ENCODE results near the gene SLC7A14.
"Not testable (repeated sequence)": the region's sequence is repeated elsewhere in the genome, so short reads cannot be mapped to it uniquely, and the experiment has no call there.

The SLC7A14 gene

DNA sequence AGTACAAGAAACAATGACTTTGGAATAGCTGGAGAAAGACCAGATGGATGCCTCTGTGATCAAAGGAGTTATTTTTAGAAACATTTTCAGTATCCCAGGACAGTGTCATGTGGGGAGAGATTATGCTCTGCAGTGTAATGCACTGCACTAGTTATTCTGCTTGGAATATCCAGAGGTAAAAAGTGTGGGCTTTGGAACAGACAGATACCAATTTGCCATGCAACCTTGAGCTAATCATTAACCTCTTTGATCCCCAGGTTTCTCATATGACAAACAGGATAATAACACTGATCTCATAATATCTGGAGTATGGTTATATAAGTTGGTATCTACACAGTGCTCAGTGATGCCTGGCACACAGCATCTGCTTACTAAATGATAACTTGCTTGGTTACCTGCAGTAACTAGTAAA is 12.2 kb upstream of the SLC7A14 start:
- no peak for DNase-seq
- intact Hi-C loops (cut with DNase I) = no loop called here

DNA sequence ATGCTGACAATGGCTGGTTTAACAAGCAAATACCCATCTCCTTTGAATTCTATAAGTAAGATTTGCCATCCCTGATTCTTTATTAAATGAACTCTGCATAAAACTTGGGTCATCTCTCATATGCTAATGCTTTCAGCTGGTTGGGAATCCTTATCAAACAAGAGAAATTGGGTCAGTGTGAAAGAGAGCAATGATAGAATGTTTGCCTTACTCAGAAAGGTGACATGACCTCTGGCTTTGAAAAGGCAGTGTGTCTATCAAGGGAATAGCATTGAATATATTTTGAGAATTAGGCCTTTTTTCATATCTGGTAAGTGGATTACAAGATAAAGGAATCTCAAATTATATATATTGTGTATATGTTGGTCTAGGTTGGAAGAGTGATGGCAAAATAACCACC is 8.7 kb upstream of the SLC7A14 start:
- no peak for DNase-seq
- intact Hi-C loops (cut with DNase I) = no loop called here

DNA sequence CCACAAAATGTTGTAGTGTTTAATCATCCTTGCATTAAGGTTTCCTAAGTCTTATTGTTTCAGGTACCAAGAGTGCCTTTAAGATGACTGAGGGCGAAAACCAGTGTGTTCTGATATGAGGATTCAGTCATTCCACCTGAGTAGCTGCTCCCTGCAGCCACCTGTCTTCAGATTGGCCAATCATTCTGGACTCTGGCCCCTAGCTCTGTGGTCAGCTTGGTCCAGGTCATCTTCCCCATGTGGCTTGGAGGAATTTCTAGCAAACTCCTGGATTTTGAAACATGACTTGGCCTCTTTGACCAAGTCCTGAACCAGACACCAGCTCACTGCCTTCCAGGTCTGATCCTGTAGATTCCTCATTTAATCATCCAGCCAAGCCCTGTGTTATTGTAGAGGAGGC is 7.8 kb upstream of the SLC7A14 start:
- intact Hi-C loops (cut with DNase I) = no loop called here
- no peak for DNase-seq

DNA sequence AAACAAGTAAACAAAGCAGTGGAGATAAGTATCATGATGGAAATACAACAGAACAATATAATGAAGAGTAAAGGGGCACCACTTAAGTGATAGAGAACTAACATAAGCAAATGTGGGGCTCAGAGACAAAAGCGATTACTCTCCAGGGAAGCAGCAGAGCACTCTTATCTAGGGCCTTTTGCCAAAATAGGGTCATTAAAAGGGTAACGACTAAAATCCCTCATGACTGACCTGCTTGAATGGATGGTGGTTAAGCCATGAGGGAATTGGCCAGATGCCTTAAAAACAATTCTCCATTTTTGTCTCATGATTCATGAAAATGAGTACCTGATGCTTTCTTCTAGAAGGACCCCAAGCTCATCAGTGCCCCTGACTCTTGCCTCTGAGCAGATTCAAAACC is 3.2 kb upstream of the SLC7A14 start:
- no peak for DNase-seq
- intact Hi-C loops (cut with DNase I) = loop anchor here (10.0 kb wide), 1 partner anchor 226 kb away; no protein-coding TSS in a partner anchor

DNA sequence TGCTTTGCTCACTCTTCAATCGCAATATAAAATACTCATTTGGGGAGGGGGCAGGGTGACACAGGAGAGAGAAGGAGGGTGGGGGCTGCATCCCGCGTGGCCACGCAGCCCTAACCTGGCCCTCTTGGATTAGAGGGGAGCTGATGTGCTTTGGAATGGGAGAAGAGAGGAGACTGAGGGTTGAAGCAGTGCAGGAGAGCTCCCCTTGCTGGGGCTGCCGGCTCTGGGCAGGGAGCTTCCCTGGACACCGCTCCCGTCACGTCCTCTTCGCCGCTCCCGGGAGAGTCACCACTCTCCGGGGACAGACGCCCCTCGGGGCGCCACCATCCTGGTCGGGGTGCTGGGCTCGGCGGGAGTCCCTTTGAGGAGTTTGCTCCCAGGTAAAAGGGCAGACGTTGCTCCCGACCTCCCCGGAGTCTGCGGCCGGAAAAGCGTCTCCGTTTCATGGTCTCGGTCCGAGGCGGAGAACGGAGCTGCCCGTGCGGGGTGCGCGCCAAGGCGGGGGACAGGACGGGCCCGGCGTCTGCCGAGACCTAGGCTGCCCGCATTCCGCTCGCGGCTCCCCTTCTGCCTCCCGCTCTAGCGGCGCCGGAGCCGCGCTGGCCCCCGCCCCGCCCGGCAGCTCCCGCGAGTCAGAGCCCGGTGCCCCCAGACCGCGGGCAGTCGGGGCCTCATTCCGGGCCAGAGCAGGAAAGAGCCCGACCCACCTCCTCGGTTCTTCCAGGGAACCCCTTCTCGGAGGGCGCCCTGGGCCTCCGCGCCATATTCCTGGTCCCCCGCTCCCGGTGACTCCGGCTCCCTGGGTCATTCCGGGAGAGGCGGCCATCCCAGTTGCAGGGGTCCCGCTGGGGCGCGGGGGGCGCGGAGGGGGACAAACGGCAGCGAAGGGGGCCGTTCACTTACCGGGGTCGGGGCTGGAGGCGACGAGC is 603 bp downstream of the SLC7A14 start:
- peak in 9 of 10 donors; percentile 16 to 91 (median 31) for DNase-seq
- intact Hi-C loops (cut with DNase I) = loop anchor here (10.0 kb wide), 1 partner anchor 230 kb away; no protein-coding TSS in a partner anchor

DNA sequence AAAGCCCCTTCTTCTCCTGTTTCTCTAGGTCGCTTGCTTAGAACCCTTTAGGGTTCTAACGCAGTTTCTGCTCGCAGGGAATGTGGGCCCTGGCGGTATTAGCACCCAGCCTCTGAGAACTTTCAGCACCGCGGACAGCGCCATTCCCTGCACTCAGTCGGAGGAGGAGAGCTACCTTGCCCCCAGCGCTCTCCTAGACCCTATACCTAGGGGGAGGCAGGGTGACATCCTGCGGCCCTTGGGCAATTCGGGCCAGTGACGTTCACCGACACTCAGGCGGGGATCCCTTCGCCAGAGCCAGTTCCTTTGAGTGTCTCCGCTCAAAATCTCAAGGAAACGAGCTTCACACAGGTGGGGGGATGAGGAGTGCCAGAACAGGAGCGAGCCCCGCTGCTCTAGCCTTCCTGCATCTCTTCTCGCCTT is 1.3 kb downstream of the SLC7A14 start:
- DNase-seq = peak; percentile 36 to 94 (median 72)
- intact Hi-C loops (cut with DNase I) = loop anchor here (10.0 kb wide), 1 partner anchor 230 kb away; no protein-coding TSS in a partner anchor

DNA sequence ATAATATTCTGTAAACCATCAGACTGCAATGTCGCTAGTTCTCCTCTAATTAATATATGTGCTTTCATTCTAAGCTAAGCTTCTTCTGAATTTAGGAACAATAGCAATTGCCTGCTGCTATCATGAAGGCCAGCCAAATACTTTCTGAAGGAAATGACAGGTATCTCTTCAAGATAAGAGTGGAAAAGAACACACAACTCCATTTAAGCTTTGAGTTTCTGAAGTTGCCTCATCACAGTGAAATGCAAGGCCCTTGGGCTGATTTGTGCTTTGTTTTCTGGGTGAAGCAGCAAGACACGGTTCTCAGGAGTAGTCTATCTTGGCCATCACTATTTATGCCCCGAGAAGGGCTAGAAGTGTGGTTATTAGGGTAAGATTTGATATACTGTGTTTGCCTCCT is 6.2 kb downstream of the SLC7A14 start:
- intact Hi-C loops (cut with DNase I) = loop anchor here (10.0 kb wide), 1 partner anchor 235 kb away; no protein-coding TSS in a partner anchor
- no peak for DNase-seq

DNA sequence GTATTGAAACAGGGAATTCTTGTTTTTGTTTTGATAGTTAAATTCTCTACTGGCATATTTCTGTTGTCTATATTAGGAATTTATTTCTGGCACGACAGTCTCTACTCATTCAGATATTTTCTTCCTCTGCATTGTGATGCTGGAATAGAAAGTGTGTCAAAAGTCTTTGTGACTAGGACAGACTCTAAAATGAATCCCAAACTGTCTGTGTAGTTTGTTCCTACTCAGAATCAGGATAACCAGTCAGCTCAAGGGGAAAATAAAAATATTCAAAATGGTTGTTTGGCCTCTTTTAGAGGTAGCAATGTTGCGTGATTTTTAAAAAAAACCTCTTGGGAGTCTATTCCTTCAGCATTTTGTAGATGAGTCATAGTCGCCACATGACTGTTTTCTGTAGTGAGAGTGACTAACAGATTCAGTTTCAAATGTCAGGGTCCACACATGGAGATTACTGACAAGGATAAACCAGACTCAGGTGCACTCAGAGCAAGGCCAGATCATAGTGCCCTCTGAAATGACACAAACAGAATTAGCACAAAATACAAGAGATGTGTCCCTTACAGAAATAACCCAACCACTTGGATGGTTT is 13.1 kb downstream of the SLC7A14 start:
- intact Hi-C loops (cut with DNase I) = no loop called here

DNA sequence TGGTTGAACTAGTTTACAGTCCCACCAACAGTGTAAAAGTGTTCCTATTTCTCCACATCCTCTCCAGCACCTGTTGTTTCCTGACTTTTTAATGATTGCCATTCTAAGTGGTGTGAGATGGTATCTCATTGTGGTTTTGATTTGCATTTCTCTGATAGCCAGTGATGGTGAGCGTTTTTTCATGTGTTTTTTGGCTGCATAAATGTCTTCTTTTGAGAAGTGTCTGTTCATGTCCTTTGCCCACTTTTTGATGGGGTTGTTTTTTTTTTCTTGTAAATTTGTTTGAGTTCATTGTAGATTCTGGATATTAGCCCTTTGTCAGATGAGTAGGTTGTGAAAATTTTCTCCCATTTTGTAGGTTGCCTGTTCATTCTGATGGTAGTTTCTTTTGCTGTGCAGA is 18.3 kb downstream of the SLC7A14 start:
- intact Hi-C loops (cut with DNase I); DNase-seq: not testable (repeated sequence)

More for the DNA sequence above, 13.1 kb downstream of the SLC7A14 start:
- DNase-seq = no peak

DNA sequence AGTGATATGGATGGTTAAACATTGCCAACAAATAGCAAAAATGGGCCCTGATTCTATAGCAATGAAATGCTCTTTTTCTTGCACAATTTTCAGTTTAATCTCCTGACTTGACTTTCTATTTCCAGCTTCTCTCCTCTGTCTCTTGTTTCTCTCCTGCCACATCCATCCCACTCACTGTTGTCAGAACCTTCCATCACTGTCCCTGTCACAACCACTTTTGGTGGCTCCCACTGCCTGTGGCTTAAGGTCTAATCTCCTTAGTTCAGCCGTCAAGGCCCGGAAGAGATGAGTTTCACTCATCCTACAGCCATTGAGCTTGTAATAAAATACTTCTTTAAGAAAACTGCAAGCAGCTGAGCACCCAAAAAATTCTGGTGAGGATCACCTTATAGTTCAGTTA is 19.5 kb downstream of the SLC7A14 start:
- intact Hi-C loops (cut with DNase I) = no loop called here
- DNase-seq = no peak

DNA sequence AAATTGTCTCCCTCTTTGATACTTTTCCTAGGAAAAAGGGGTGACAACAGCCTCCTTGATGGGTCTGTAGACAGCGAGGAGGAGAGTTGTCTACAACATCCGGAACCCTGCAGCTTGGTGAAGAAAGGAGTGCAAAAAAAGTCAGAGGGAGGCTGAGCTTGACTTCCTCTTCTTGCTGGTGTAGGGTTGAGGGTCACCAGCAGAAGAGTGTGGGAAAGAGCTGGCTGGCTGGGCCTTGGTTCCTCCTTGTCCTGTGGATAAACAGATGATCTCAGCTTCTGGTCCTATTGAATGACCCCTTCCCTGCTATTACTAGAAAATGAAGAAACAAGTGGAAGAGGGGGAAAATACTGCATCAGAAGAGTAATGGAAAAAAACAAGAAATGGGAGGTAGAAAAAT is 20.4 kb downstream of the SLC7A14 start:
- intact Hi-C loops (cut with DNase I) = no loop called here

DNA sequence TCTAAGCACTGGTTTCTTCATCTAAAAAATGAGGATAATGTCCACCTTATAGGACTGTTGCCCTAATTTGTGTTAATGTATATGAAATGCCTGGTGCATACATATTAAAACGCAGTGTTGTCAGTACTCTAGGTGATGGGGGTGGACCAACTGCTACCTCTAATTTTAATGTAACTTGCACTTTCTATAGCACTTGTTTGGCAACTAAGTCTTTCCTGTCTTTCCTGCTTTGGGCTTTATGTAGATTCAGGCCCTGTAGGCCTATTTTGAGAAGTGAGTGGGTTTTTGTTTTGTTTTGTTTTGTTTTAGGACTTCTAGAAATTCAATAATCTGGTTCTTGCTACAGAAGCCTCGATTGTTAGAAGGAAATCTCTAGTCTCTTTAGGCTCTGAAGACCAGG is 21.2 kb downstream of the SLC7A14 start:
- intact Hi-C loops (cut with DNase I) = no loop called here
- DNase-seq = no peak

More for the DNA sequence above, 20.4 kb downstream of the SLC7A14 start:
- DNase-seq = no peak

DNA sequence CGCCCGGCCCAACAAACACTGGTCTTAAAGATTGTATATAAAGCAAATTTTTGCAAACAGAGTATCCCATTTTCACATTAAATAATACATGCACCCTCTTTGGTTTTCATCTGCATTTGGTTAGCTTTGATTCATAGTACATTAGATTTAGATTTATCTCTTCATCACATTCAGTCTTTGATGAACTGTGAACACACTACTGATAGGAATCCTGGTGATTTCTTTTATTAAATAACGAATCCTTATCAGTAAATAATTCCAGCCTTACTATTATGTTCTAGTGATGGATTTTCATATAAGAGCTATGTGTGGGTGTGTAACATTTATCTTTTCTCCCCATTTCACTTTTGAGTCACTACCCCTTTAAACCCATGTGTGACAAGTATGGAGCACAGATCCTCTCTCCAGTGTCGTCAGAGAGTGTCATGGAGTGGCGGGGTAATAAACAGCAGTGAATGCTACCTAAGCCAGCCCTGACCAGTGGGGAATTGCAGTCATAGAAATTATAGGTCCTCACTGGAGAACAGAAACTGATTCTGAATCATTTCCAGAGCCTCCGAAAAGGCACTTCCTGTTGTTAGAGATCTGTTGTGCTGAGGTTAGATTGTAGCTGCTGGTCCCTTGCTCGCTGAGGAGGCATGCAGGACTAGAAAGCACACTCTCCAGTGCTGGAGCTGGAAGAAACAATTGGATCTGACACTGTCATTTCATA is 22.0 kb downstream of the SLC7A14 start:
- intact Hi-C loops (cut with DNase I) = no loop called here
- DNase-seq = no peak

DNA sequence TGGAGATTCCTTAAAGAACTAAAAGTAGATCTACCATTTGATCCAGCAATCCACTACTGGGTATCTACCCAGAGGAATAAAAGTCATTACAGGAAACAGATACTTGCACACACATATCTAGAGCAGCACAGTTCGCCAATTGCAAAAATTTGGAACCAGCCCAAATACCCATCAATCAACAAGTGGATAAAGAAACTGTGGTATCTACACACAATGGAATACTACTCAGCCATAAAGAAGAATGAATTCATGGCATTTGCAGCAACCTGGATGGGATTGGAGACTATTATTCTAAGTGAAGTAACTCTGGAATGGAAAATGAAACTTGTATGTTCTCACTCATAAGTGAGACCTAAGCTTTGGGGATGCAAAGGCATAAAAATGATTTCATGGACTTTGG is 23.8 kb downstream of the SLC7A14 start:
- DNase-seq = no peak
- intact Hi-C loops (cut with DNase I) = no loop called here

DNA sequence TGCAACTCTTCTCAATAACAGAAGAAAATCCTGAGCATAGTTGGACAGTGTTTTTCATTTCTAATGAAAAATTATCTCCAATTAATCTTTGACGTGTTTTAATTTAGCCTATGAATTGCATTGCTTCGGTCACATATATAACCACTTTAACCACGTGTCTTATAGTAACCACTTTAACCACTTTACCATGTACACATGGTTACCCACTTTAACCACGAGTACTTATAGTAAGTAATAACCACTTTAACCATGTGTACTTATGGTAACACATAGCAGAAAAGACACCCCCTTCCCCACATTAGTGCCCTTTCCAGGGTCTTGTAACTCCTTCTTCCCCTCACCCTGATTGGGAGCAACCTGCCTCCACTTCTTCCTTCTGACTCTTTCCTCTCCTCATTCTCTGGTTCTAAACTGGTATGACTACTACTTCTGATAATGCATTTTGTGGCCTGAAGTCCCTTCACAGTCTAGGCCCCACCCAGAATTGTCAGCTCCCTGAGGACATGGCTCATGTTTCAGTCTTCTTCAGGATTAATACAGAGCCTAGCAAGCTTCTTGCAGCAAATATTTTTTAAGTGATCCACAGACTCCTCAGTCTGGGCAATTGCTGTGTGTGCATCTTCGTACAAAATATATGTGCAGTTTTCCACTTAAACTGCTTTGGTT is 25.0 kb downstream of the SLC7A14 start:
- no peak for DNase-seq
- intact Hi-C loops (cut with DNase I) = no loop called here

DNA sequence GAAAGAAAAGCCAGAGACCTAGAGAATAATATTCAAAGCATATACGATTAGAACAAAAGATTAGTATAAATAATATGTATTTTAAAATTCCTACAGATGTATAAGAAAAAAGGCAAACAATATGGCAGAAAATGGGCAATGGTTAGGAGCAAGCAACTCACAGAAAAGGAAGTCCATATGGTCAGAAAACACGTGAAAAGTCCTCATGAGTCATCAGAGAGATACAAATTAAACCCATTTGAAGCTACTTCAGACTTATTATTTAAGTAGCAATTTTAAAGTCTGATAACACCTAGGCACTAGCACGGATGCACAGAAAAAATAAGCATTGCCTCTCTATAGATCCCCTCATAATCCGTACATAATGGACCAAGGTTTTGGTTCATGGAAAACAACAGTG is 25.6 kb downstream of the SLC7A14 start:
- intact Hi-C loops (cut with DNase I) = no loop called here
- no peak for DNase-seq

DNA sequence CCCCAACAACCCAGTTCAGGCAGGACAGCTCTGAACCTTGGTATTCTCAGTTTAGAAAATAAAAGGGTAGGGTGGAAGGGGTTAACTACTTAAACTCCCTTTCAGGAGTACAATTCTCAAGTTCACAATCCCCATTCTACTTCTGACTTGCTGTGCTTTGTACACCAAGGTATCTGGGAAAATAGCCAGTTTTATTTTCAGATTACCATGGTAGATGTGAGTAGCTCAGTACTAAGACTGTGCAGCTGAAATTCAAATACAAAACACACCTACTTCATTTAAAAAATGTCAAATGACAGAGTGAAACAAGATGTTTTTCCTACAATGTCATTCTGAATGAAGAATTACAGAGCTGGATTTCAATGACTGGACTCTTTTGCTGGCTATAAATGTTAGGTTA is 27.4 kb downstream of the SLC7A14 start:
- no peak for DNase-seq

DNA sequence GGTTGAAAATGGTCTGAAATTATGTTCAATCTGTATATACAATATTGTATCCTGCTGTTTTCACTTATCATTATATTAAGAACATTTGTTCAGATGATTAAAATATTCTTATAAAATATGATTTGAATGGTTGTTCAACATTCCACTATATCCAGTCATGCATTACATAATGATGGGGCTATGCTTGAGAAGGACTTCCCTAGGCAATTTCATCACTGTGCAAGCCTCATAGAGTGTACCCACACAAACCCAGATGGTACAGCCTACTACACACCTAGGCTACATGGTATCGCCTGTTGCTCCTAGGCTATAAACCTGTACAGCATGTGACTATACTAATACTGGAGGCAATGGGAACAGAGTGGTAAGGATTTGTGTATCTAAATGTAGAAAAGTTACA is 30.5 kb downstream of the SLC7A14 start:
- DNase-seq = no peak

More for the DNA sequence above, 27.4 kb downstream of the SLC7A14 start:
- intact Hi-C loops (cut with DNase I) = no loop called here

DNA sequence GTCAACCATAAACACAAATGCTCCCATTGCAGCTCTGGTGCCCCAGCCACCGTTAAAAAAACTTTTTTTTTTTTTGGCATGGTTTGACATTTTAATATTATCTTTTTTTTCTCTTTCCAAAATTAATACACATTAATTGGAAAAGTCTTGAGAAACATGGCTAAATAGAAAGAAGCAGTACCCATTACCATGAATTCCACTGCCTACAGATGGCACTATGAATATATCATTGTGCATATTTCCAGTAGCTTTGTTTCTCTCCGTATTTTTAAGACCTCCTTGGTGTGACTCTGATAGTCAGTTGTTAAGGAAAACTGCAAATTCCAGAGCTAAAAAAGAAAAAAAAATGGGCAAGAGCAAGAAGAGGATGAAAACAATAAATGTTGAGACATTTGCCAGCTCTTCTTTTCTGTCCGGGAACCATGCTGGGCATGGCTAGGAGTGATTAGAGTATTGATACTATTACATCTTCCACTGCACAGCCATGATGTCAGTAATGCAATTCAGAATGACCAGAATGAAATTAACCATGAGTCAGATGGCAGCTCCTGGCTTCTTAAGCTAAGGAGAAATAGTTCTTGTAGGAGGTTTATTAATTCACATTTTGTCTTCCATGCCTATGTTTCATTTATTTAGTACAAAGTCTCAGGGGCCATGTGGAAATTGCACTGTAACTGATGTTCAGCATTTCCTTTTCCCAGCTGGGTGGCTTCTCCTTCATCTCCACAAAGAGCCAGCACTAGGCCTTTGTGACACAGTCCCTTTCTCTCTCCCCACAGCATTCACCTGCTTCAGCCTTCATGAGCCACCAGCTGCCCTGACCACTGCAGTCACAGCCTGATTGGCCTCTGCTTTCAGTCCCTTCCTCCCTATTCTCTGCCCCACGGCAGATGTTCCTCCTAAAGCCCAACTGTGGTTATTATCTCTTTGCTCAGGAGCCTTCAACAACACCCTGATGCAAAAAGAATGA is 31.8 kb downstream of the SLC7A14 start:
- no peak for DNase-seq
- intact Hi-C loops (cut with DNase I) = loop anchor here (5.0 kb wide), 1 partner anchor 137 kb away; the partner anchor contains the start of gene CLDN11

More for the DNA sequence above, 30.5 kb downstream of the SLC7A14 start:
- intact Hi-C loops (cut with DNase I) = no loop called here
